Measurements from ENCODE around the gene PRAC1.

PRAC1 gene

GRCh38 chr17:48715496-48716399 lies 6.6 kb downstream of the PRAC1 start (continued):
- no peak for TF ChIP-seq CSDC2 (CRISPR knock-in tag; IDR thresholded peaks at IDR 0.05)
- TF ChIP-seq TCF4 (CRISPR knock-in tag; IDR thresholded peaks at IDR 0.05; ENCODE audit: borderline replicate concordance): no peak
- no peak for TF ChIP-seq ZFP30 (CRISPR knock-in tag; IDR thresholded peaks at IDR 0.05)

GRCh38 chr17:48711128-48711527 lies 11.2 kb downstream of the PRAC1 start:
- ATAC-seq: no peak
- TF ChIP-seq PPARA (CRISPR knock-in tag; IDR thresholded peaks at IDR 0.05; ENCODE audit: borderline replicate concordance) (no peak), POU6F1 (CRISPR knock-in tag; IDR thresholded peaks at IDR 0.05; ENCODE audit: borderline replicate concordance, low read depth) (no peak), ZFP30 (CRISPR knock-in tag; IDR thresholded peaks at IDR 0.05) (no peak), BACH2 (CRISPR knock-in tag; IDR thresholded peaks at IDR 0.05; ENCODE audit: borderline replicate concordance) (no peak), TCF4 (CRISPR knock-in tag; IDR thresholded peaks at IDR 0.05; ENCODE audit: borderline replicate concordance) (no peak), ZFP3 (CRISPR knock-in tag; IDR thresholded peaks at IDR 0.05) (no peak), CSDC2 (CRISPR knock-in tag; IDR thresholded peaks at IDR 0.05) (no peak), TOX (CRISPR knock-in tag; IDR thresholded peaks at IDR 0.05; ENCODE audit: borderline replicate concordance) (no peak), PATZ1 (CRISPR knock-in tag; IDR thresholded peaks at IDR 0.05; ENCODE audit: borderline replicate concordance) (no peak), CSRNP3 (CRISPR knock-in tag; IDR thresholded peaks at IDR 0.05) (no peak)

DNA sequence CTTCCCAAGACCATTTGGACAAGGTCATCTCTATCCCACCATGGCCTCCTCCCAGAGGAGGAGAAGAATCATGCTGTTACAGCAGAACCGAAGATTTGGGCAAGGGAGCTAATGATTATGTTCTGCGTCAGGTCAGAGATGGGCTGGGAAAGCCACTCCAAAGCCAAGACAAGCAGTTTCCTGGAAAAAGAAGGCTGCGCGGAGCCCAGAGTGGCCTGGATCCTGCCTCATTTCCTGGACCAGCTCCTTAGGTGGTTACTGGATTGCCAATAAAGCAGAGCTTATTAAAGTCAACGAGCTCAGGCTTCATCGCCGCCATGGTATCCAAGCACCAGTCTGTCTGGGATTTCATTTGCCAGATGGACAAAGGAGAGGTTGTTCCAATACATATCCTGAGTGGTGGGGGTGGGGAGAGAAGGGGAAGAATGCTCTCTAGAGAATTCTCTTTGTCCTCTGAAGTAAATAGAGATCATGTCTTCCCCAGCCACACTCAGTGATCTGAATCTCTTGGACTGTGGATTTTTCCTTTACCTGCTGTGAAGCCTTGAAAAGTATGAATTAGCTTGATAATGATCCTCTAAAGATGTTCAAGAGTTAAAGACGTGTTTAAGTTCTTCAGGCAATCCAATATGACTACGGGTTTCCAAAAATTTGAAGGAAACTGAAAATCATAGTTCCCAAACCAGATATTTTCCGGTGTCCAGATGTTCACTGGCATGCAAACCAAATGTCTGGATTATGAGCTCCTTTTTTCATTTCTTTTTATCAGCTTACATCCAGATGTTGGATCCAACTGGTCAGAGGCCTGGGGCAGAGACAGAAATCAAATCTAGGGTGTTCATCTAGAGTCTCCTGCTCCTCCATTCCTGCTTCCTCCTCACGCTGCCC lies 17.7 kb downstream of the PRAC1 start:
- no peak for ATAC-seq
- TF ChIP-seq ZNF8 (CRISPR knock-in tag; IDR thresholded peaks at IDR 0.05): no peak
- TF ChIP-seq ZNF70 (CRISPR knock-in tag; IDR thresholded peaks at IDR 0.05): no peak
- TF ChIP-seq ISL1 (CRISPR knock-in tag; IDR thresholded peaks at IDR 0.05): no peak
- no peak for TF ChIP-seq ZFP3 (CRISPR knock-in tag; IDR thresholded peaks at IDR 0.05)

GRCh38 chr17:48701864-48702532 lies 20.3 kb downstream of the PRAC1 start:
- no peak for ATAC-seq
- TF ChIP-seq SNAI2 (CRISPR knock-in tag; IDR thresholded peaks at IDR 0.05): no peak
- no peak for TF ChIP-seq ARNTL (CRISPR knock-in tag; IDR thresholded peaks at IDR 0.05; ENCODE audit: borderline replicate concordance, low read depth)
- TF ChIP-seq TCF4 (CRISPR knock-in tag; IDR thresholded peaks at IDR 0.05; ENCODE audit: borderline replicate concordance): no peak
- no peak for TF ChIP-seq CSRNP3 (CRISPR knock-in tag; IDR thresholded peaks at IDR 0.05)
- TF ChIP-seq POU6F1 (CRISPR knock-in tag; IDR thresholded peaks at IDR 0.05; ENCODE audit: borderline replicate concordance, low read depth): no peak
- TF ChIP-seq GLIS3 (CRISPR knock-in tag; IDR thresholded peaks at IDR 0.05): no peak
- TF ChIP-seq OSR1 (CRISPR knock-in tag; IDR thresholded peaks at IDR 0.05): no peak
- TF ChIP-seq CREB5 (CRISPR knock-in tag; IDR thresholded peaks at IDR 0.05; ENCODE audit: low read depth): no peak

Data from SK-N-SH treated with all-trans-retinoic acid at 6 μM for 48 hours (cell line).